GM23338 (cell line): Measurements from ENCODE around the gene POLA1. TPM values are rescaled to one million over a fixed set of nuclear protein-coding genes. Genes with fewer than 3 reads are reported as not detected.

Experiments used
- ATAC-seq: fragments of 200-7000 bp; cut with Tn5 transposase; 3 replicates; pipeline ENCODE4 v1.9.1; 2020
- DNase-seq: peaks from one replicate; pipeline ENCODE4 v3.0.0-alpha.2; 2015; ENCODE audit warnings: low spot score
- H2AFZ ChIP-seq: fragments of 200-600 bp; sonication (generic); 2 replicates; pipeline ENCODE4 v1.8.0; 2016; ENCODE audit warnings: antibody characterized with exemption, mild to moderate bottlenecking, moderate library complexity
- H3F3A ChIP-seq: fragments of 200-600 bp; sonication (generic); replicated peaks from 2 replicates; pipeline ENCODE4 v1.8.0; 2017; ENCODE audit warnings: antibody characterized with exemption, mixed run types, low read depth
- H3K27ac ChIP-seq: fragments of 200-600 bp; sonication (generic); 2 replicates; pipeline ENCODE4 v1.6.1; 2016; ENCODE audit warnings: low read depth
- H3K27me3 ChIP-seq: fragments of 200-600 bp; sonication (generic); 2 replicates; pipeline ENCODE4 v1.8.0; 2016; ENCODE audit warnings: mild to moderate bottlenecking, mixed run types, moderate library complexity; ENCODE audit not compliant: insufficient read depth
- H3K36me3 ChIP-seq: fragments of 200-600 bp; sonication (generic); 2 replicates; pipeline ENCODE4 v1.8.0; 2016; ENCODE audit warnings: mild to moderate bottlenecking; ENCODE audit not compliant: insufficient read depth
- H3K4me1 ChIP-seq: fragments of 200-600 bp; sonication (generic); 2 replicates; pipeline ENCODE4 v1.8.0; 2016; ENCODE audit warnings: mild to moderate bottlenecking, moderate library complexity; ENCODE audit not compliant: insufficient read depth
- H3K4me2 ChIP-seq: fragments of 200-600 bp; sonication (generic); 2 replicates; pipeline ENCODE4 v1.7.1; 2017; ENCODE audit warnings: mixed run types
- H3K4me3 ChIP-seq: fragments of 200-600 bp; sonication (generic); 2 replicates; pipeline ENCODE4 v1.6.1; 2016; ENCODE audit warnings: mixed run types
- H3K79me2 ChIP-seq: fragments of 200-600 bp; sonication (generic); replicated peaks from 2 replicates; pipeline ENCODE4 v1.8.0; 2017; ENCODE audit warnings: mild to moderate bottlenecking; ENCODE audit not compliant: insufficient read depth
- H3K9me2 ChIP-seq: fragments of 200-600 bp; sonication (generic); 2 replicates; pipeline ENCODE4 v1.8.0; 2017; ENCODE audit not compliant: insufficient read depth
- H4K20me1 ChIP-seq: fragments of 200-600 bp; sonication (generic); replicated peaks from 2 replicates; pipeline ENCODE4 v1.8.0; 2017; ENCODE audit warnings: mild to moderate bottlenecking; ENCODE audit not compliant: insufficient read depth
- H3K27ac Mint-ChIP-seq: 2 replicates; pipeline ENCODE4 v1.8.0; 2020; ENCODE audit warnings: inconsistent platforms, mild to moderate bottlenecking, moderate library complexity, mixed read lengths
- H3K27me3 Mint-ChIP-seq: 3 replicates; pipeline ENCODE4 v1.8.0; 2022; ENCODE audit warnings: low read depth, mild to moderate bottlenecking, moderate library complexity, mixed read lengths, inconsistent platforms; ENCODE audit not compliant: insufficient read depth, poor library complexity
- H3K36me3 Mint-ChIP-seq: 3 replicates; pipeline ENCODE4 v1.8.0; 2021; ENCODE audit warnings: low read depth, mild to moderate bottlenecking, inconsistent platforms, moderate library complexity, mixed read lengths
- H3K4me1 Mint-ChIP-seq: 3 replicates; pipeline ENCODE4 v1.8.0; 2020; ENCODE audit warnings: mild to moderate bottlenecking, inconsistent platforms, mixed read lengths
- H3K4me3 Mint-ChIP-seq: 3 replicates; pipeline ENCODE4 v1.8.0; 2021; ENCODE audit warnings: moderate library complexity, mild to moderate bottlenecking, inconsistent platforms, mixed read lengths
- H3K9me3 Mint-ChIP-seq: 3 replicates; pipeline ENCODE4 v1.8.0; 2020; ENCODE audit warnings: moderate library complexity, mild to moderate bottlenecking, inconsistent platforms, mixed read lengths
- CREB1 ChIP-seq: fragments of 250-450 bp; sonication (Bioruptor Pico); IDR thresholded peaks from 2 replicates; pipeline ENCODE4 v1.5.0; 2020; ENCODE audit warnings: low read depth, mild to moderate bottlenecking, moderate library complexity
- ETS1 ChIP-seq: IDR thresholded peaks from 2 replicates; pipeline ENCODE4 v1.6.1; 2016; ENCODE audit warnings: antibody characterized with exemption
- EZH2 ChIP-seq: fragments of 200-600 bp; sonication (generic); IDR thresholded peaks from one replicate; pipeline ENCODE4 v1.8.0; 2017; ENCODE audit warnings: antibody characterized with exemption, mild to moderate bottlenecking, low read depth; ENCODE audit not compliant: unreplicated experiment
- EZH2phosphoT487 ChIP-seq: fragments of 200-600 bp; sonication (generic); IDR thresholded peaks from one replicate; pipeline ENCODE4 v1.8.1; 2018; ENCODE audit warnings: antibody characterized with exemption; ENCODE audit not compliant: unreplicated experiment
- JUNB ChIP-seq: IDR thresholded peaks from one replicate; pipeline ENCODE4 v1.6.1; 2016; ENCODE audit warnings: antibody characterized with exemption; ENCODE audit not compliant: unreplicated experiment
- NANOG ChIP-seq: IDR thresholded peaks from 2 replicates; pipeline ENCODE4 v1.6.1; 2016; ENCODE audit warnings: antibody characterized with exemption, borderline replicate concordance
- POLR2AphosphoS5 ChIP-seq: IDR thresholded peaks from 2 replicates; pipeline ENCODE4 v1.6.1; 2016; ENCODE audit warnings: antibody characterized with exemption, low read depth
- REST ChIP-seq: IDR thresholded peaks from one replicate; pipeline ENCODE4 v1.6.1; 2018; ENCODE audit warnings: antibody characterized with exemption; ENCODE audit not compliant: unreplicated experiment
- STAT1 ChIP-seq: IDR thresholded peaks from one replicate; pipeline ENCODE4 v1.6.1; 2016; ENCODE audit warnings: antibody characterized with exemption; ENCODE audit not compliant: unreplicated experiment
- ZNF114 ChIP-seq: fragments of 250-450 bp; sonication (Bioruptor Pico); IDR thresholded peaks from 2 replicates; pipeline ENCODE4 v1.5.0; 2020; ENCODE audit warnings: mild to moderate bottlenecking, moderate library complexity
- ZNF331 ChIP-seq: fragments of 250-450 bp; sonication (Bioruptor Pico); IDR thresholded peaks from 2 replicates; pipeline ENCODE4 v1.5.0; 2020; ENCODE audit warnings: low read depth, mild to moderate bottlenecking, moderate library complexity
- polyA plus RNA-seq: library from polyadenylated mRNA; unstranded; fragments of >200 nt; fragmentation: Nextera tagmentation; extraction: Ambion mirVana; gene quantifications from 2 replicates; pipeline ENCODE4 v1.2.1, GENCODE V29; 2016
- total RNA-seq: library from RNA; depleted of rRNA; stranded (reverse); fragments of >200 nt; shearing (Covaris generic); gene quantifications from 2 replicates; pipeline ENCODE4 v1.2.3, GENCODE V29; 2014
- TF ChIP-seq, protein P1 (sequence below), 2 experiments: fragments of 200-600 bp in 1 of 2; sonication (generic) in 1 of 2; conservative IDR thresholded peaks; 2 replicates each; pipeline versions ENCODE4 v1.5.1 to v1.6.1; 2016 to 2017; ENCODE audit warnings: antibody characterized with exemption in 2 of 2, low read depth in 2 of 2, mild to moderate bottlenecking in 2 of 2, moderate library complexity in 1 of 2
- TF ChIP-seq, protein P2 (sequence below): fragments of 250-450 bp; sonication (Bioruptor Pico); IDR thresholded peaks from 2 replicates; pipeline ENCODE4 v1.5.0; 2020; ENCODE audit warnings: mild to moderate bottlenecking, moderate library complexity

The POLA1 gene
- total and polyA plus RNA-seq, 2 experiments from 2014 or later: 12.6 to 36.6 TPM

DNA sequence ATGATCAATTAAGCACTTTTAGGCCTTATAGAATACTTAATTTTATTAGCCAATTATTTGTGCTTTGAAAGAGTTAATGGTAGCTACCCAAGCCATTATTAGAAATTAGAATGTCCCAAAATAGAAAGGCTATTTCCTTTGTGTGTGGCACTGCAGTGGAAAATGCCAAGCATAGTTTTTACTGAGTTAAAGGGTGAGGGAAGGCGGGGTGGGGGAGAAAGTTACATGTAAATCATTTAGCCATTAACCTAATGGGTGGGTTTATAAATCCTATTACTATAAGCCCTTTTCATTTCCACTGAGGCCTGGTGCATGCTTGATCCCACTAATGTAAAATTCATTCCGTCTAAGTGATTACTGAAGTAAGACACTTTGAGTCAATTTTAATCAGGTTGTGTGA is 105.8 kb downstream of the POLA1 start:
- H3K27me3 ChIP-seq: no peaks in the 10 kb centered on the region
- no peaks in the 10 kb centered on the region for H3F3A ChIP-seq
- H3K4me1 ChIP-seq: no peaks in the 10 kb centered on the region
- H3K9me2 ChIP-seq: no peaks in the 10 kb centered on the region
- no peaks in the 10 kb centered on the region for H3K4me1 Mint-ChIP-seq
- no peaks in the 10 kb centered on the region for H3K79me2 ChIP-seq
- no peak overlapping the region for H2AFZ ChIP-seq
- H3K9me3 Mint-ChIP-seq: no peaks in the 10 kb centered on the region
- no peaks in the 10 kb centered on the region for H4K20me1 ChIP-seq
- H3K4me2 ChIP-seq: no peak overlapping the region
- H3K36me3 ChIP-seq: no peaks in the 10 kb centered on the region
- TF ChIP-seq POLR2AphosphoS5 (no peak), ZNF114 (CRISPR knock-in tag) (no peak), NANOG (no peak), JUNB (no peak), EZH2 (no peak), STAT1 (no peak), REST (no peak), ZNF331 (no peak), CREB1 (CRISPR knock-in tag) (no peak), ETS1 (no peak), EZH2phosphoT487 (no peak)
- TF ChIP-seq, protein P1, sequence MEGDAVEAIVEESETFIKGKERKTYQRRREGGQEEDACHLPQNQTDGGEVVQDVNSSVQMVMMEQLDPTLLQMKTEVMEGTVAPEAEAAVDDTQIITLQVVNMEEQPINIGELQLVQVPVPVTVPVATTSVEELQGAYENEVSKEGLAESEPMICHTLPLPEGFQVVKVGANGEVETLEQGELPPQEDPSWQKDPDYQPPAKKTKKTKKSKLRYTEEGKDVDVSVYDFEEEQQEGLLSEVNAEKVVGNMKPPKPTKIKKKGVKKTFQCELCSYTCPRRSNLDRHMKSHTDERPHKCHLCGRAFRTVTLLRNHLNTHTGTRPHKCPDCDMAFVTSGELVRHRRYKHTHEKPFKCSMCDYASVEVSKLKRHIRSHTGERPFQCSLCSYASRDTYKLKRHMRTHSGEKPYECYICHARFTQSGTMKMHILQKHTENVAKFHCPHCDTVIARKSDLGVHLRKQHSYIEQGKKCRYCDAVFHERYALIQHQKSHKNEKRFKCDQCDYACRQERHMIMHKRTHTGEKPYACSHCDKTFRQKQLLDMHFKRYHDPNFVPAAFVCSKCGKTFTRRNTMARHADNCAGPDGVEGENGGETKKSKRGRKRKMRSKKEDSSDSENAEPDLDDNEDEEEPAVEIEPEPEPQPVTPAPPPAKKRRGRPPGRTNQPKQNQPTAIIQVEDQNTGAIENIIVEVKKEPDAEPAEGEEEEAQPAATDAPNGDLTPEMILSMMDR (conservative IDR thresholded peaks at IDR 0.05; ENCODE audit: low read depth in 2 of 2): no peak
- TF ChIP-seq, protein P2, sequence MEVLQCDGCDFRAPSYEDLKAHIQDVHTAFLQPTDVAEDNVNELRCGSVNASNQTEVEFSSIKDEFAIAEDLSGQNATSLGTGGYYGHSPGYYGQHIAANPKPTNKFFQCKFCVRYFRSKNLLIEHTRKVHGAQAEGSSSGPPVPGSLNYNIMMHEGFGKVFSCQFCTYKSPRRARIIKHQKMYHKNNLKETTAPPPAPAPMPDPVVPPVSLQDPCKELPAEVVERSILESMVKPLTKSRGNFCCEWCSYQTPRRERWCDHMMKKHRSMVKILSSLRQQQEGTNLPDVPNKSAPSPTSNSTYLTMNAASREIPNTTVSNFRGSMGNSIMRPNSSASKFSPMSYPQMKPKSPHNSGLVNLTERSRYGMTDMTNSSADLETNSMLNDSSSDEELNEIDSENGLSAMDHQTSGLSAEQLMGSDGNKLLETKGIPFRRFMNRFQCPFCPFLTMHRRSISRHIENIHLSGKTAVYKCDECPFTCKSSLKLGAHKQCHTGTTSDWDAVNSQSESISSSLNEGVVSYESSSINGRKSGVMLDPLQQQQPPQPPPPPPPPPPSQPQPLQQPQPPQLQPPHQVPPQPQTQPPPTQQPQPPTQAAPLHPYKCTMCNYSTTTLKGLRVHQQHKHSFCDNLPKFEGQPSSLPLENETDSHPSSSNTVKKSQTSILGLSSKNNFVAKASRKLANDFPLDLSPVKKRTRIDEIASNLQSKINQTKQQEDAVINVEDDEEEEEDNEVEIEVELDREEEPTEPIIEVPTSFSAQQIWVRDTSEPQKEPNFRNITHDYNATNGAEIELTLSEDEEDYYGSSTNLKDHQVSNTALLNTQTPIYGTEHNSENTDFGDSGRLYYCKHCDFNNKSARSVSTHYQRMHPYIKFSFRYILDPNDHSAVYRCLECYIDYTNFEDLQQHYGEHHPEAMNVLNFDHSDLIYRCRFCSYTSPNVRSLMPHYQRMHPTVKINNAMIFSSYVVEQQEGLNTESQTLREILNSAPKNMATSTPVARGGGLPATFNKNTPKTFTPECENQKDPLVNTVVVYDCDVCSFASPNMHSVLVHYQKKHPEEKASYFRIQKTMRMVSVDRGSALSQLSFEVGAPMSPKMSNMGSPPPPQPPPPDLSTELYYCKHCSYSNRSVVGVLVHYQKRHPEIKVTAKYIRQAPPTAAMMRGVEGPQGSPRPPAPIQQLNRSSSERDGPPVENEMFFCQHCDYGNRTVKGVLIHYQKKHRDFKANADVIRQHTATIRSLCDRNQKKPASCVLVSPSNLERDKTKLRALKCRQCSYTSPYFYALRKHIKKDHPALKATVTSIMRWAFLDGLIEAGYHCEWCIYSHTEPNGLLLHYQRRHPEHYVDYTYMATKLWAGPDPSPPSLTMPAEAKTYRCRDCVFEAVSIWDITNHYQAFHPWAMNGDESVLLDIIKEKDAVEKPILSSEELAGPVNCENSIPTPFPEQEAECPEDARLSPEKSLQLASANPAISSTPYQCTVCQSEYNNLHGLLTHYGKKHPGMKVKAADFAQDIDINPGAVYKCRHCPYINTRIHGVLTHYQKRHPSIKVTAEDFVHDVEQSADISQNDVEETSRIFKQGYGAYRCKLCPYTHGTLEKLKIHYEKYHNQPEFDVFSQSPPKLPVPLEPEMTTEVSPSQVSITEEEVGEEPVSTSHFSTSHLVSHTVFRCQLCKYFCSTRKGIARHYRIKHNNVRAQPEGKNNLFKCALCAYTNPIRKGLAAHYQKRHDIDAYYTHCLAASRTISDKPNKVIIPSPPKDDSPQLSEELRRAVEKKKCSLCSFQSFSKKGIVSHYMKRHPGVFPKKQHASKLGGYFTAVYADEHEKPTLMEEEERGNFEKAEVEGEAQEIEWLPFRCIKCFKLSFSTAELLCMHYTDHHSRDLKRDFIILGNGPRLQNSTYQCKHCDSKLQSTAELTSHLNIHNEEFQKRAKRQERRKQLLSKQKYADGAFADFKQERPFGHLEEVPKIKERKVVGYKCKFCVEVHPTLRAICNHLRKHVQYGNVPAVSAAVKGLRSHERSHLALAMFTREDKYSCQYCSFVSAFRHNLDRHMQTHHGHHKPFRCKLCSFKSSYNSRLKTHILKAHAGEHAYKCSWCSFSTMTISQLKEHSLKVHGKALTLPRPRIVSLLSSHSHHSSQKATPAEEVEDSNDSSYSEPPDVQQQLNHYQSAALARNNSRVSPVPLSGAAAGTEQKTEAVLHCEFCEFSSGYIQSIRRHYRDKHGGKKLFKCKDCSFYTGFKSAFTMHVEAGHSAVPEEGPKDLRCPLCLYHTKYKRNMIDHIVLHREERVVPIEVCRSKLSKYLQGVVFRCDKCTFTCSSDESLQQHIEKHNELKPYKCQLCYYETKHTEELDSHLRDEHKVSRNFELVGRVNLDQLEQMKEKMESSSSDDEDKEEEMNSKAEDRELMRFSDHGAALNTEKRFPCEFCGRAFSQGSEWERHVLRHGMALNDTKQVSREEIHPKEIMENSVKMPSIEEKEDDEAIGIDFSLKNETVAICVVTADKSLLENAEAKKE (CRISPR knock-in tag): no peak
- no peaks in the 10 kb centered on the region for H3K36me3 Mint-ChIP-seq
- no peak overlapping the region for H3K4me3 Mint-ChIP-seq
- DNase-seq (no peak), ATAC-seq (no peak)
- H3K4me3 ChIP-seq: no peak overlapping the region
- H3K27ac ChIP-seq: no peak overlapping the region
- H3K27me3 Mint-ChIP-seq: peaks cover 3% of the 10 kb centered on the region
- no peak overlapping the region for H3K27ac Mint-ChIP-seq
